IMR-90 (cell line): ENCODE results near the gene SPATA13. TPM values are rescaled to one million over a fixed set of nuclear protein-coding genes. Genes with fewer than 3 reads are reported as not detected.

ENCODE experiments used
- ATAC-seq: fragments of 200-7000 bp; cut with Tn5 transposase; 2 replicates; pipeline ENCODE4 v1.9.1; 2020; ENCODE audit warnings: low read depth, mild to moderate bottlenecking, moderate library complexity
- BruUV-seq: library from RNA; stranded (reverse); fragments of 400-500 nt; replicated peaks from 2 replicates; lab custom pipeline; 2021; lab: Mats Ljungman, UMichigan
- CTCF ChIA-PET: fragments of 300-600 bp; formaldehyde crosslinking; extraction: SDS; loops from one replicate; lab custom pipeline; 2021; ENCODE audit warnings: antibody characterized with exemption; lab: Yijun Ruan, JAX
- POLR2A ChIA-PET: fragments of 300-600 bp; sonication (Branson Sonifier 250); formaldehyde crosslinking; loops from one replicate; lab custom pipeline; 2022; ENCODE audit warnings: antibody characterized with exemption; ENCODE audit not compliant: unreplicated experiment; lab: Charles Lee
- DNase-seq: peaks from one replicate; pipeline ENCODE4 v3.0.0; 2013
- H2AFZ ChIP-seq: replicated peaks from 2 replicates; pipeline ENCODE3; 2013; ENCODE audit warnings: low read length, mild to moderate bottlenecking; ENCODE audit not compliant: poor library complexity
- H2AK5ac ChIP-seq: 2 replicates; pipeline ENCODE4 v1.6.1; 2013; ENCODE audit warnings: low read depth, low read length, inconsistent platforms
- H2AK9ac ChIP-seq: replicated peaks from 2 replicates; pipeline ENCODE3; 2013; ENCODE audit warnings: mild to moderate bottlenecking, low read depth, low read length, moderate library complexity; ENCODE audit not compliant: poor library complexity
- H2BK120ac ChIP-seq: 2 replicates; pipeline ENCODE4 v1.6.1; 2013; ENCODE audit warnings: low read depth, low read length, inconsistent platforms
- H2BK15ac ChIP-seq: 3 replicates; pipeline ENCODE4 v1.6.1; 2013; ENCODE audit warnings: low read depth, low read length, inconsistent platforms
- H2BK20ac ChIP-seq: 2 replicates; pipeline ENCODE4 v1.6.1; 2013; ENCODE audit warnings: low read depth, mild to moderate bottlenecking, inconsistent platforms, low read length, moderate library complexity
- H2BK5ac ChIP-seq: 2 replicates; pipeline ENCODE4 v1.6.1; 2013; ENCODE audit warnings: mild to moderate bottlenecking, low read depth, low read length, inconsistent platforms; ENCODE audit not compliant: poor library complexity, severe bottlenecking
- H3K14ac ChIP-seq: replicated peaks from 2 replicates; pipeline ENCODE4 v1.6.1; 2013; ENCODE audit warnings: low read depth, low read length, inconsistent platforms
- H3K18ac ChIP-seq: 2 replicates; pipeline ENCODE4 v1.6.1; 2013; ENCODE audit warnings: low read depth, low read length, control low read depth
- H3K23ac ChIP-seq: 2 replicates; pipeline ENCODE4 v1.6.1; 2013; ENCODE audit warnings: low read depth, low read length, inconsistent platforms
- H3K27ac ChIP-seq: 2 replicates; pipeline ENCODE4 v1.5.1; 2013; ENCODE audit warnings: mild to moderate bottlenecking, control low read depth, low read length; ENCODE audit not compliant: insufficient read depth
- H3K27me3 ChIP-seq: 2 replicates; pipeline ENCODE4 v1.6.1; 2013; ENCODE audit warnings: low read length; ENCODE audit not compliant: control insufficient read depth, insufficient read depth
- H3K36me3 ChIP-seq: 2 replicates; pipeline ENCODE4 v1.6.1; 2013; ENCODE audit warnings: low read length, mixed read lengths; ENCODE audit not compliant: control insufficient read depth, insufficient read depth
- H3K4ac ChIP-seq: 2 replicates; pipeline ENCODE4 v1.6.1; 2013; ENCODE audit warnings: low read depth, low read length, inconsistent platforms
- H3K4me1 ChIP-seq: 2 replicates; pipeline ENCODE4 v1.6.1; 2013; ENCODE audit warnings: low read length, mixed read lengths; ENCODE audit not compliant: control insufficient read depth, insufficient read depth
- H3K4me2 ChIP-seq: 2 replicates; pipeline ENCODE4 v1.6.1; 2013; ENCODE audit warnings: low read depth, mild to moderate bottlenecking, control low read depth, low read length, moderate library complexity
- H3K4me3 ChIP-seq: 2 replicates; pipeline ENCODE4 v1.5.1; 2013; ENCODE audit warnings: low read depth, mild to moderate bottlenecking, control low read depth, low read length, moderate library complexity; ENCODE audit not compliant: insufficient read depth
- H3K56ac ChIP-seq: 2 replicates; pipeline ENCODE4 v1.6.1; 2013; ENCODE audit warnings: low read length, inconsistent platforms; ENCODE audit not compliant: insufficient read depth; ENCODE audit errors: extremely low read depth
- H3K79me1 ChIP-seq, 2 experiments: 2 replicates each; pipeline ENCODE4 v1.6.1; 2013; ENCODE audit warnings: low read length in 2 of 2, inconsistent platforms in 1 of 2, low read depth in 1 of 2
- H3K9ac ChIP-seq: 2 replicates; pipeline ENCODE4 v1.6.1; 2013; ENCODE audit warnings: low read depth, low read length, control low read depth
- H3K9me1 ChIP-seq: 2 replicates; pipeline ENCODE4 v1.6.1; 2013; ENCODE audit warnings: low read length, inconsistent platforms; ENCODE audit not compliant: insufficient read depth
- H3K9me3 ChIP-seq: 2 replicates; pipeline ENCODE4 v1.6.1; 2013; ENCODE audit warnings: low read length; ENCODE audit not compliant: control insufficient read depth, insufficient read depth
- H4K20me1 ChIP-seq: 2 replicates; pipeline ENCODE4 v1.6.1; 2013; ENCODE audit warnings: low read length, inconsistent platforms; ENCODE audit not compliant: insufficient read depth
- H4K5ac ChIP-seq: 2 replicates; pipeline ENCODE4 v1.6.1; 2013; ENCODE audit warnings: mild to moderate bottlenecking, low read depth, low read length, control low read depth
- H4K8ac ChIP-seq, 2 experiments: 2 replicates each; pipeline ENCODE4 v1.6.1; 2013; ENCODE audit warnings: low read depth in 2 of 2, low read length in 2 of 2, control low read depth in 1 of 2, inconsistent platforms in 1 of 2
- H4K91ac ChIP-seq: 2 replicates; pipeline ENCODE4 v1.6.1; 2013; ENCODE audit warnings: low read depth, low read length, inconsistent platforms; ENCODE audit not compliant: insufficient read depth
- BHLHE40 ChIP-seq: fragments of 150-350 bp; IDR thresholded peaks from 2 replicates; pipeline ENCODE4 v1.6.1; 2016; ENCODE audit warnings: mild to moderate bottlenecking, low read depth, low read length
- CEBPB ChIP-seq: IDR thresholded peaks from 2 replicates; pipeline ENCODE4 v1.6.1; 2012; ENCODE audit warnings: low read depth, low read length, improper control_type of control experiment
- CHD1 ChIP-seq: IDR thresholded peaks from 2 replicates; pipeline ENCODE4 v1.6.1; 2012; ENCODE audit warnings: low read depth, low read length, improper control_type of control experiment
- FOS ChIP-seq: fragments of 150-350 bp; IDR thresholded peaks from 2 replicates; pipeline ENCODE4 v1.6.1; 2016; ENCODE audit warnings: low read depth, low read length
- MAFK ChIP-seq: IDR thresholded peaks from 2 replicates; pipeline ENCODE4 v1.6.1; 2012; ENCODE audit warnings: low read depth, low read length, improper control_type of control experiment
- MAZ ChIP-seq: IDR thresholded peaks from 2 replicates; pipeline ENCODE4 v1.6.1; 2012; ENCODE audit warnings: low read depth, mild to moderate bottlenecking, low read length, improper control_type of control experiment, moderate library complexity, borderline replicate concordance
- MXI1 ChIP-seq: IDR thresholded peaks from 2 replicates; pipeline ENCODE4 v1.6.1; 2012; ENCODE audit warnings: low read depth, mild to moderate bottlenecking, low read length, moderate library complexity, borderline replicate concordance
- NFE2L2 ChIP-seq: fragments of 150-350 bp; IDR thresholded peaks from 2 replicates; pipeline ENCODE4 v1.6.1; 2016; ENCODE audit warnings: low read depth, mild to moderate bottlenecking, low read length
- POLR2A ChIP-seq: IDR thresholded peaks from 2 replicates; pipeline ENCODE4 v1.6.1; 2012; ENCODE audit warnings: mild to moderate bottlenecking, low read depth, low read length
- RAD21 ChIP-seq: IDR thresholded peaks from 2 replicates; pipeline ENCODE4 v1.6.1; 2012; ENCODE audit warnings: low read length, improper control_type of control experiment
- RCOR1 ChIP-seq: IDR thresholded peaks from 2 replicates; pipeline ENCODE4 v1.6.1; 2012; ENCODE audit warnings: mild to moderate bottlenecking, low read length, improper control_type of control experiment; ENCODE audit not compliant: insufficient replicate concordance
- RFX5 ChIP-seq: IDR thresholded peaks from 2 replicates; pipeline ENCODE4 v1.8.0; 2012; ENCODE audit warnings: low read depth, mild to moderate bottlenecking, low read length, moderate library complexity
- SMC3 ChIP-seq: fragments of 150-350 bp; IDR thresholded peaks from 2 replicates; pipeline ENCODE4 v1.6.1; 2016; ENCODE audit warnings: low read depth, mild to moderate bottlenecking, antibody characterized with exemption, low read length, moderate library complexity
- WGBS, 2 experiments: methylation state at CpG; one replicate each; pipeline versions ENCODE4 v1.1.5 to v1.1.7; 2013; ENCODE audit warnings: missing lambda C conversion rate in 2 of 2; ENCODE audit not compliant: insufficient read length in 1 of 2; ENCODE audit errors: extremely low coverage in 2 of 2; 5-methylcytosine and 5-hydroxymethylcytosine counted together
- dilution Hi-C: fragments of 300-500 bp; cut with HindIII; formaldehyde crosslinking; loops from one replicate; pipeline ENCODE4 v1.14.3; 2018; ENCODE audit warnings: low sequenced_read_pairs; ENCODE audit not compliant: unreplicated experiment
- in situ Hi-C: fragments of 300-500 bp; cut with MboI; formaldehyde crosslinking; loops from 3 replicates; pipeline ENCODE4 v1.14.3; 2019; ENCODE audit warnings: low sequenced_read_pairs, inconsistent platforms, mixed read lengths
- intact Hi-C: fragments of 100-400 bp; cut with micrococcal nuclease; formaldehyde crosslinking; loops from 2 replicates; pipeline ENCODE4 v1.10.0; 2022
- polyA plus RNA-seq, 3 experiments: library from polyadenylated mRNA; depleted of rRNA; stranded (reverse); fragments of >200 nt; gene quantifications; 2 replicates each; pipeline ENCODE4 v1.2.3, GENCODE V29; 2012; ENCODE audit warnings: low replicate concordance in 1 of 3
- total RNA-seq: library from RNA; depleted of rRNA; stranded (reverse); fragments of >200 nt; gene quantifications from 2 replicates; pipeline ENCODE4 v1.2.3, GENCODE V29; 2012
- TF ChIP-seq, protein P1 (sequence below): fragments of 150-350 bp; IDR thresholded peaks from 2 replicates; pipeline ENCODE4 v1.6.1; 2017; ENCODE audit warnings: mild to moderate bottlenecking, antibody characterized with exemption, low read length, low read depth
- TF ChIP-seq, protein P2 (sequence below): conservative IDR thresholded peaks from 2 replicates; pipeline ENCODE4 v1.5.1; 2012; ENCODE audit warnings: mild to moderate bottlenecking, low read depth, low read length, improper control_type of control experiment
- TF ChIP-seq, protein P3 (sequence below): fragments of 150-350 bp; IDR thresholded peaks from 2 replicates; pipeline ENCODE4 v1.6.1; 2016; ENCODE audit warnings: low read depth, mild to moderate bottlenecking, low read length, moderate library complexity, borderline replicate concordance

Gene SPATA13
- total and polyA plus RNA-seq, 2 of the 4 experiments (the other 2 are of a cell fraction): 10.5 to 12.5 TPM

DNA sequence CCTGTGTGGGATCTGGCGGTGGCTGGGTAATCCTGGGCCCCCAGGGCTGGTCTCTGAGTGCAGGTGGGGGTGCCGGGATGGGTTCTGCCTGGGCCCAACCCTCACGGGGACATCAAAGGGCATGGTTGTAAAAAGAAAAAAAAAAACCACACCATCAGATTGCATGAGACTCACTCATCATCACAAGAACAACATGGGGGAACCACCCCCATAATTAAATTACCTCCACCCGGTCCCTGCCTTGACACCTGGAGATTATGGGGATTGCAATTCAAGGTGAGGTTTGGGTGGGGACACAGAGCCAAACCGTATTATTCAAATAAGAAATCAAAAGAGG lies 163.2 kb downstream of the SPATA13 start:
- no peak for TF ChIP-seq MAZ
- TF ChIP-seq BHLHE40: no peak
- TF ChIP-seq MXI1: no peak
- TF ChIP-seq RFX5: no peak
- no peak for TF ChIP-seq NFE2L2
- TF ChIP-seq, protein P1, sequence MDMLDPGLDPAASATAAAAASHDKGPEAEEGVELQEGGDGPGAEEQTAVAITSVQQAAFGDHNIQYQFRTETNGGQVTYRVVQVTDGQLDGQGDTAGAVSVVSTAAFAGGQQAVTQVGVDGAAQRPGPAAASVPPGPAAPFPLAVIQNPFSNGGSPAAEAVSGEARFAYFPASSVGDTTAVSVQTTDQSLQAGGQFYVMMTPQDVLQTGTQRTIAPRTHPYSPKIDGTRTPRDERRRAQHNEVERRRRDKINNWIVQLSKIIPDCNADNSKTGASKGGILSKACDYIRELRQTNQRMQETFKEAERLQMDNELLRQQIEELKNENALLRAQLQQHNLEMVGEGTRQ: no peak
- no peak for TF ChIP-seq RCOR1
- TF ChIP-seq, protein P2, sequence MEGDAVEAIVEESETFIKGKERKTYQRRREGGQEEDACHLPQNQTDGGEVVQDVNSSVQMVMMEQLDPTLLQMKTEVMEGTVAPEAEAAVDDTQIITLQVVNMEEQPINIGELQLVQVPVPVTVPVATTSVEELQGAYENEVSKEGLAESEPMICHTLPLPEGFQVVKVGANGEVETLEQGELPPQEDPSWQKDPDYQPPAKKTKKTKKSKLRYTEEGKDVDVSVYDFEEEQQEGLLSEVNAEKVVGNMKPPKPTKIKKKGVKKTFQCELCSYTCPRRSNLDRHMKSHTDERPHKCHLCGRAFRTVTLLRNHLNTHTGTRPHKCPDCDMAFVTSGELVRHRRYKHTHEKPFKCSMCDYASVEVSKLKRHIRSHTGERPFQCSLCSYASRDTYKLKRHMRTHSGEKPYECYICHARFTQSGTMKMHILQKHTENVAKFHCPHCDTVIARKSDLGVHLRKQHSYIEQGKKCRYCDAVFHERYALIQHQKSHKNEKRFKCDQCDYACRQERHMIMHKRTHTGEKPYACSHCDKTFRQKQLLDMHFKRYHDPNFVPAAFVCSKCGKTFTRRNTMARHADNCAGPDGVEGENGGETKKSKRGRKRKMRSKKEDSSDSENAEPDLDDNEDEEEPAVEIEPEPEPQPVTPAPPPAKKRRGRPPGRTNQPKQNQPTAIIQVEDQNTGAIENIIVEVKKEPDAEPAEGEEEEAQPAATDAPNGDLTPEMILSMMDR: no peak
- TF ChIP-seq RAD21: no peak
- TF ChIP-seq CEBPB: no peak
- TF ChIP-seq POLR2A: no peak
- TF ChIP-seq, protein P3, sequence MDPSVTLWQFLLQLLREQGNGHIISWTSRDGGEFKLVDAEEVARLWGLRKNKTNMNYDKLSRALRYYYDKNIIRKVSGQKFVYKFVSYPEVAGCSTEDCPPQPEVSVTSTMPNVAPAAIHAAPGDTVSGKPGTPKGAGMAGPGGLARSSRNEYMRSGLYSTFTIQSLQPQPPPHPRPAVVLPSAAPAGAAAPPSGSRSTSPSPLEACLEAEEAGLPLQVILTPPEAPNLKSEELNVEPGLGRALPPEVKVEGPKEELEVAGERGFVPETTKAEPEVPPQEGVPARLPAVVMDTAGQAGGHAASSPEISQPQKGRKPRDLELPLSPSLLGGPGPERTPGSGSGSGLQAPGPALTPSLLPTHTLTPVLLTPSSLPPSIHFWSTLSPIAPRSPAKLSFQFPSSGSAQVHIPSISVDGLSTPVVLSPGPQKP: no peak
- TF ChIP-seq CHD1: no peak
- TF ChIP-seq SMC3: no peak
- no peak for TF ChIP-seq FOS
- TF ChIP-seq MAFK: no peak
- ChIA-PET POLR2A (no interaction called here), CTCF (no interaction called here)
- H3K23ac ChIP-seq: no peak overlapping the region
- no CpG with 5 or more reads among the region's 5 CpGs for WGBS, 2 experiments
- H3K18ac ChIP-seq: no peak overlapping the region
- no peak overlapping the region for H4K5ac ChIP-seq
- no peak overlapping the region for H3K27ac ChIP-seq
- in situ Hi-C loops (no loop called here), intact Hi-C loops (no loop called here), dilution Hi-C loops (no loop called here)
- H2AFZ ChIP-seq: no peak overlapping the region
- no peak overlapping the region for H3K4me3 ChIP-seq
- no peaks in the 10 kb centered on the region for H3K9me3 ChIP-seq
- H3K27me3 ChIP-seq: peaks cover 5% of the 10 kb centered on the region
- H3K36me3 ChIP-seq: no peaks in the 10 kb centered on the region
- no peaks in the 10 kb centered on the region for H3K9me1 ChIP-seq
- H3K4ac ChIP-seq: no peak overlapping the region
- no peaks in the 10 kb centered on the region for H3K4me1 ChIP-seq
- H2AK5ac ChIP-seq: no peak overlapping the region
- no peak overlapping the region for H4K91ac ChIP-seq
- no peak overlapping the region for H2BK20ac ChIP-seq
- no peak overlapping the region for H4K8ac ChIP-seq
- H2BK15ac ChIP-seq: no peak overlapping the region
- no peaks in the 10 kb centered on the region for H4K20me1 ChIP-seq
- BruUV-seq: no TSS peak
- no peaks in the 10 kb centered on the region for H3K79me1 ChIP-seq
- no peak overlapping the region for H3K4me2 ChIP-seq
- no peak overlapping the region for H2BK120ac ChIP-seq
- no peak overlapping the region for H2BK5ac ChIP-seq
- no peak for ATAC-seq
- H2AK9ac ChIP-seq: no peak overlapping the region
- H3K56ac ChIP-seq: no peak overlapping the region
- no peak for DNase-seq
- no peak overlapping the region for H3K9ac ChIP-seq
- H3K14ac ChIP-seq: no peak overlapping the region
